HFFc6 (cell line): Measurements from ENCODE around the gene PWWP2B. TPM values are rescaled to one million over a fixed set of nuclear protein-coding genes. Genes with fewer than 3 reads are reported as not detected.

Experiments
- DNase-seq: peaks from one replicate; pipeline ENCODE4 v3.0.0-alpha.2; 2018
- H3K27ac Mint-ChIP-seq: 2 replicates; pipeline ENCODE4 v1.8.0; 2020; ENCODE audit warnings: mild to moderate bottlenecking, mixed read lengths
- H3K27me3 Mint-ChIP-seq: 2 replicates; pipeline ENCODE4 v1.8.0; 2021; ENCODE audit warnings: mild to moderate bottlenecking, moderate library complexity, mixed read lengths; ENCODE audit not compliant: insufficient read depth
- H3K36me3 Mint-ChIP-seq: 2 replicates; pipeline ENCODE4 v1.8.0; 2021; ENCODE audit warnings: low read depth, mixed read lengths
- H3K4me1 Mint-ChIP-seq: 2 replicates; pipeline ENCODE4 v1.8.0; 2020; ENCODE audit warnings: low read depth, mixed read lengths
- H3K4me3 Mint-ChIP-seq: 2 replicates; pipeline ENCODE4 v1.8.0; 2020; ENCODE audit warnings: mild to moderate bottlenecking, moderate library complexity, mixed read lengths
- H3K9me3 Mint-ChIP-seq: 2 replicates; pipeline ENCODE4 v1.8.0; 2020; ENCODE audit warnings: mild to moderate bottlenecking, mixed read lengths
- total RNA-seq, 6 experiments: library from RNA; stranded (reverse); fragmentation: NEBNext Ultra II Directional; extraction: Animal tissue kit (Norgen Biotek cat#: 25700); gene quantifications; 2 replicates in 1 of 6; 3 replicates in 5 of 6; pipeline ENCODE4 v1.2.3, GENCODE V29; 2021
- TF ChIP-seq, protein P1 (sequence below): fragments of 200-600 bp; sonication (generic); IDR thresholded peaks from 2 replicates; pipeline ENCODE4 v1.5.0; 2021; ENCODE audit warnings: antibody characterized with exemption, mild to moderate bottlenecking

The PWWP2B gene
- total RNA-seq, 6 experiments from 2014 or later: 4.1 to 6.3 (median 4.7) TPM

GRCh38 chr10:132453470-132453861 is 56.5 kb downstream of the PWWP2B start:
- Mint-ChIP-seq H3K9me3 (no peaks in the 10 kb centered on the region), H3K36me3 (no peaks in the 10 kb centered on the region), H3K4me1 (no peaks in the 10 kb centered on the region), H3K27me3 (peaks cover 2% of the 10 kb centered on the region; the same call in 1 of the 2 replicates), H3K27ac (no peak overlapping the region), H3K4me3 (no peak overlapping the region)
- TF ChIP-seq, protein P1, sequence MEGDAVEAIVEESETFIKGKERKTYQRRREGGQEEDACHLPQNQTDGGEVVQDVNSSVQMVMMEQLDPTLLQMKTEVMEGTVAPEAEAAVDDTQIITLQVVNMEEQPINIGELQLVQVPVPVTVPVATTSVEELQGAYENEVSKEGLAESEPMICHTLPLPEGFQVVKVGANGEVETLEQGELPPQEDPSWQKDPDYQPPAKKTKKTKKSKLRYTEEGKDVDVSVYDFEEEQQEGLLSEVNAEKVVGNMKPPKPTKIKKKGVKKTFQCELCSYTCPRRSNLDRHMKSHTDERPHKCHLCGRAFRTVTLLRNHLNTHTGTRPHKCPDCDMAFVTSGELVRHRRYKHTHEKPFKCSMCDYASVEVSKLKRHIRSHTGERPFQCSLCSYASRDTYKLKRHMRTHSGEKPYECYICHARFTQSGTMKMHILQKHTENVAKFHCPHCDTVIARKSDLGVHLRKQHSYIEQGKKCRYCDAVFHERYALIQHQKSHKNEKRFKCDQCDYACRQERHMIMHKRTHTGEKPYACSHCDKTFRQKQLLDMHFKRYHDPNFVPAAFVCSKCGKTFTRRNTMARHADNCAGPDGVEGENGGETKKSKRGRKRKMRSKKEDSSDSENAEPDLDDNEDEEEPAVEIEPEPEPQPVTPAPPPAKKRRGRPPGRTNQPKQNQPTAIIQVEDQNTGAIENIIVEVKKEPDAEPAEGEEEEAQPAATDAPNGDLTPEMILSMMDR: peak; percentile 49
- no peak for DNase-seq

- Mint-ChIP-seq H3K27ac (no peak overlapping the region), H3K36me3 (no peaks in the 10 kb centered on the region), H3K4me1 (0 out of 2 replicates have a peak, but pooled peaks cover 5% of the 10 kb centered on the region), H3K27me3 (peaks cover 6% of the 10 kb centered on the region; the same call in 1 of the 2 replicates), H3K4me3 (no peak overlapping the region), H3K9me3 (no peaks in the 10 kb centered on the region)
- TF ChIP-seq, protein P1: no peak
- DNase-seq: no peak
Measured at GRCh38 chr10:132454296-132455198, 57.5 kb downstream of the PWWP2B start.

DNA sequence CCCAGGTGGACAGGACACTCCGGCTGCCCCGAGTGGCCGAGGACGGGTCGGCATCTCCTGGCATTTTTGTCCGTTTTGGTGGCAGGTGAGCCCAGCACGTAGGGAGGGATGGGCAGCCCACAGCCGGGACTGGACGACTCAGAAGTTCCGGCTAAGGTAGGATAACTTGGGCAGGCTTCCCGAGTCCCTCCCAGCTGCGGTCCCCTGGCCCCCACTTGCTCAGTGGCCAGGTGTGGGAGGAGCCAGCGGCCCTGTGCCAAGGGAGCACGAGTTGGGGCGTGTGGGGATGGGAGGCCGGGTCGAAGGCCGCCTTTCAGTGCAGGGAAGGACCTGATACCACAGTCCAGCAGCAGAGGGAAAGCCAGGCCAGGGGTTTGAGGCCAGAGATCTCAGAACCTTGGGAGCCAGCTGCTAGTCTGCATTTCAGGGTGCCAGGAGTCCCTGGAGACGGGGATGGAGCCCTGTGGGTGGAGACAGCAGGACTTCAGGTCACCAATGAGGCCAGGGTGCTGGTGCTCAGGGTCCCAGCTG is 58.5 kb downstream of the PWWP2B start:
- DNase-seq: no peak
- Mint-ChIP-seq H3K27me3 (peaks cover 7% of the 10 kb centered on the region; the same call in 1 of the 2 replicates), H3K4me1 (0 out of 2 replicates have a peak, but pooled peaks cover 5% of the 10 kb centered on the region), H3K9me3 (no peaks in the 10 kb centered on the region), H3K27ac (no peak overlapping the region), H3K4me3 (no peak overlapping the region), H3K36me3 (no peaks in the 10 kb centered on the region)
- TF ChIP-seq, protein P1: peak; percentile 27; the same call in 1 of the 2 replicates

DNA sequence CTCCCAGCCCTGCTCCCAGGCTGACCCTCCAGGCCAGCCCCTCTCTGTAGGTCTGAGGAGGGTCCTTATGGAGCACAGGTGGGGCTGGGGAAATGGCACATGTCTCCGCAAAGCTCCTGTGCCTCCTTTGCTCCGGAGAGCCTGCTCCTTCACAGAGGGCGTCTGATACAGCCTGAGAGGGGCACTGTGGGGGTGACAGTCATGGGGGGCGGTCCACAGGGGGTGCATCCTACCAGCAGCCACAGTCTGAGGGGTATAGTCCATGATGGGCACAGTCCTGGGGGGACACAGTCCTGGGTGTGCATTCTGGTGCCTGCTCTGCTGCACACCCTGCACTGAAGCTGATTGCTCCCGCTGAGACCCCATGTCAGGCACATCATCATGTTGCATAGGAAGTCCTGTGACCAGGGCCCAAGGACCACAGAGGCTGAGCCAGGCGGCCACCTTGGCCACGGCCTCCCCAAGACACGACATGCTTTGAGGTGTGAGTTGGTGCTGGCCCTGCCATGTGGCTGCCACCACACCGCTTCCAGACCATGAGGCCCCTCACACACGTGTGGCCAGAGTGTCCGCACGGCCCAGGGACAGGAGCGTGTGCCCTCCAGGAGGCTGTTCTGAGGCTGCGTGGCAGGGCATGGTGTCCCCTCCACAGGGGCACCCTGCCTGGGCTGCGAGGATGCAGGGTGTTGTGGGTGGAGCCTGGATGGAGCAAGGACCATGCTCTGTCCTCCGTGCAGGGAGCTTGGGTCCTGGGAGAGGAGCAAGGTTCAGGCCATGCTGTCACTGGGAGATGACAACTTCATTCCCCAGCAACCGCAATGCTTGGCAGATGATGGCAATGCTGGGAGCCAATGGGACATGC is 59.2 kb downstream of the PWWP2B start:
- no peaks in the 10 kb centered on the region for H3K9me3 Mint-ChIP-seq
- H3K27me3 Mint-ChIP-seq: peaks cover 7% of the 10 kb centered on the region; the same call in 1 of the 2 replicates
- 0 out of 2 replicates have a peak, but pooled peaks cover 5% of the 10 kb centered on the region for H3K4me1 Mint-ChIP-seq
- TF ChIP-seq, protein P1: no peak
- DNase-seq: no peak
- H3K4me3 Mint-ChIP-seq: no peak overlapping the region
- H3K36me3 Mint-ChIP-seq: no peaks in the 10 kb centered on the region
- no peak overlapping the region for H3K27ac Mint-ChIP-seq

DNA sequence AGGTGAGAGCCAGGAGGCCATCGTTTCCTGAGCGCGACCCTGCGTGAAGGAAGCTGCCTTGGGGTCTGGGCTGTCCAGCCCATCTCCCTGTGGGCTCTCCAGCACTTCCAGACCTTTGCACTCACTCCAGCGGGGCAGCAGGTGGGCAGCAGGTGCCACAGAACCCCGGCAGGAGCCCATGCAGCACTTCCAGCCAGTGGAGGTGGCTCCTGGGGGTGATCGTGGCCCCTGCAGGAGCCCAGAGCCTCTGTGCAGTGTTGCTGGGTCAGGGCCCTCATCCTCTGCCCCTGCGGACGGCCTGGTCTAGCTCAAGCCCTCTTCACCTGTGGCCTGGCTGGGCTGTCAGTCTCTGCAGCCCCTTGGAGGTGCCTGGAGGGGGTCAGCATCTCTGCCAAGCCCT is 59.9 kb downstream of the PWWP2B start:
- DNase-seq: no peak
- peaks cover 7% of the 10 kb centered on the region; the same call in 1 of the 2 replicates for H3K27me3 Mint-ChIP-seq
- H3K36me3 Mint-ChIP-seq: no peaks in the 10 kb centered on the region
- H3K4me1 Mint-ChIP-seq: 0 out of 2 replicates have a peak, but pooled peaks cover 5% of the 10 kb centered on the region
- H3K9me3 Mint-ChIP-seq: no peaks in the 10 kb centered on the region
- H3K27ac Mint-ChIP-seq: no peak overlapping the region
- TF ChIP-seq, protein P1: no peak
- H3K4me3 Mint-ChIP-seq: no peak overlapping the region
